Activated naive CD8-positive, alpha-beta T cell treated with anti-CD3 and anti-CD28 coated beads for 36 hours (primary cell): Measurements from ENCODE around the gene GLYR1. TPM values are rescaled to one million over a fixed set of nuclear protein-coding genes. Genes with fewer than 3 reads are reported as not detected.
A peak's percentile ranks its signal among the peaks of the same experiment; 100 is the strongest.

Source experiments
- DNase-seq: peaks from one replicate; pipeline ENCODE4 v3.0.0; 2021
- H3K27ac Mint-ChIP-seq: one replicate; pipeline ENCODE4 v1.8.0; 2022; ENCODE audit warnings: mild to moderate bottlenecking, moderate library complexity, mixed read lengths
- H3K27me3 Mint-ChIP-seq: one replicate; pipeline ENCODE4 v1.8.0; 2022; ENCODE audit warnings: mild to moderate bottlenecking, mixed read lengths
- H3K36me3 Mint-ChIP-seq: one replicate; pipeline ENCODE4 v1.8.0; 2021; ENCODE audit warnings: mild to moderate bottlenecking, mixed read lengths
- H3K4me1 Mint-ChIP-seq: one replicate; pipeline ENCODE4 v1.8.0; 2021; ENCODE audit warnings: mixed read lengths
- H3K4me3 Mint-ChIP-seq: one replicate; pipeline ENCODE4 v1.8.0; 2022; ENCODE audit warnings: mild to moderate bottlenecking, moderate library complexity, mixed read lengths
- H3K9me3 Mint-ChIP-seq: one replicate; pipeline ENCODE4 v1.8.0; 2022; ENCODE audit warnings: mixed read lengths
- total RNA-seq, 2 experiments: library from RNA; stranded (reverse); gene quantifications; one replicate each; pipeline ENCODE4 v1.2.3, GENCODE V29; 2021

GLYR1 gene
- total RNA-seq, 2 experiments from 2014 or later = 89.4 to 90.0 TPM

- Mint-ChIP-seq H3K4me3 (peak overlapping the region; percentile 85), H3K36me3 (no peaks in the 10 kb centered on the region), H3K27ac (peak overlapping the region; percentile 86), H3K4me1 (peaks cover 19% of the 10 kb centered on the region), H3K9me3 (no peaks in the 10 kb centered on the region), H3K27me3 (no peaks in the 10 kb centered on the region)
- no peak for DNase-seq
Measured at GRCh38 chr16:4765511-4766474, 81.3 kb downstream of the GLYR1 start.

DNA sequence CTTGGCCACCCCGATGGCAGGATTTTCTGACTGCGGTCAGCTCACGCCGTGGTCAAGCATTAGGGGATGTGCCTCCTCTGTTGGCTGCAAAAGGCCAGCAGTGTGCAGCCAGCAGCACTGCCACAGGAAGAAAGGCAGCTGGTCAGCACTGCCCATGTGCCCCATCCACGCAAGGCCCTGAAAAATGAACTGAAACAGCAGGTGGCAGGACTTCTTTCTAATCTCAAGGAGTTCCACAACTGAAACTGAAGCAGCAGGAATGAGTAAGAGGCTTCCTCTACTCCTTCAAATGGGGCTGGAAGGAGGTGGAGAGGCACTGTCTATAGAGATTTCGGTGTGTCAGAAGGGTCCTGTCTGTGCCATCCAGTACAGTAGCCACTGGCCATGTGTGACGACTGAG lies 83.3 kb downstream of the GLYR1 start:
- Mint-ChIP-seq H3K27ac (no peak overlapping the region), H3K9me3 (no peaks in the 10 kb centered on the region), H3K4me1 (peaks cover 18% of the 10 kb centered on the region), H3K4me3 (no peak overlapping the region), H3K27me3 (no peaks in the 10 kb centered on the region), H3K36me3 (peaks cover 7% of the 10 kb centered on the region)
- no peak for DNase-seq

DNA sequence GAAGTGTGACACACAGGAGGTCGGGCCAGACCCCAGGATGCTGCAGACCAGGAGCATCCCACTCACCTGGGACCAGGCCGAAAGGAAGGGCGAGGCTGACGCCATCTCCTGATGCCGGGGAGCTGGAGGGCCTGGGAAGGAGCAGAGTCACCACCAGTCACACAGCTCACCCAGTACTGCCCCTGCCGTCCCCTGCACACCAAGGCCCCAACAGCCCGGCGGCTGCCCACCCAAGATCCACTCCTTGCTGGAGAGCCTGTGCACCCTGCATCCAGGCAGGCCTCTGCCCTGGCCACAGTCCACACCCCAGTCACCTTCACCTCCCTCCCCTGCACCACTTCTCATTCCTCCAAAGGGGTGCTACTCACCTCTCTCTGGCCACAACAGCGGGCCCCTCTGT lies 84.9 kb downstream of the GLYR1 start:
- Mint-ChIP-seq H3K9me3 (no peaks in the 10 kb centered on the region), H3K4me1 (peaks cover 8% of the 10 kb centered on the region), H3K36me3 (peaks cover 7% of the 10 kb centered on the region), H3K27ac (no peak overlapping the region), H3K4me3 (no peak overlapping the region), H3K27me3 (no peaks in the 10 kb centered on the region)
- DNase-seq = no peak

DNA sequence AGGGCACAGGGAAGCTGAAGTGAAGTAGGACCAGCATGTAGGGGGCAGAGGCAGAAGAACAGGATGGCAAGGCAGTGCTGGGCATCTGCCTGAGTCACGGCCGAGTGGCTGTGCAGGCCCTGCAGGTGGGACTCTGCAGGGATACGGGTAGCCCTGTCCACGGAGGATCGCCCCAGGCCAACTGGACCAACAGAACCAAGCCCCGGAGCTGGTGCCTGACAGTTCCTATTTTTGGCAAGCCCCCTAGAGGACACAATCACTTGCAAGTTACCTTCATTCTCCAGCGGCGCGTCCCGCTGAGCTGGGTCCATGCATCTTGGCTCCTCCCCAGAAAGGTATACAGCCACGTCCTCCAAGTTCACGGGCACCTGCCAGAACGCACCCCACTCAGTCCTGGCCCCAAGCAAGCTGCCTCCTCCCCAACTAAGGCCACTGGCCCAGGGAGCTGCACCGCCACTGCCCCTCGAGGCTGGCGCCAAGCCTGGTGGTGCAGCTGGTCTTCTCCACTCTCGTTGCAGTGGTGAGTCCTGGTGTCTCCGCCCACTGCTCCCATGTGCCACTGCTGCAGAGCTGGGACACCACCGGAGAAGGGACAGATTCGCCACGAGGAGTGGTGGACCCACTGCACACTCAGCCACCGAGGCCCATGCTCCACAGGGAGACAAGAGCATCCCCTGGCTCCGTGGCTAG lies 86.7 kb downstream of the GLYR1 start:
- H3K4me1 Mint-ChIP-seq = no peaks in the 10 kb centered on the region
- peaks cover 14% of the 10 kb centered on the region for H3K36me3 Mint-ChIP-seq
- no peak overlapping the region for H3K27ac Mint-ChIP-seq
- DNase-seq = no peak
- H3K9me3 Mint-ChIP-seq = no peaks in the 10 kb centered on the region
- no peak overlapping the region for H3K4me3 Mint-ChIP-seq
- no peaks in the 10 kb centered on the region for H3K27me3 Mint-ChIP-seq

- Mint-ChIP-seq H3K4me1 (no peaks in the 10 kb centered on the region), H3K4me3 (no peak overlapping the region), H3K27me3 (no peaks in the 10 kb centered on the region), H3K36me3 (peaks cover 20% of the 10 kb centered on the region), H3K27ac (no peak overlapping the region), H3K9me3 (no peaks in the 10 kb centered on the region)
- no peak for DNase-seq
Measured at GRCh38 chr16:4755687-4756086, 91.4 kb downstream of the GLYR1 start.

DNA sequence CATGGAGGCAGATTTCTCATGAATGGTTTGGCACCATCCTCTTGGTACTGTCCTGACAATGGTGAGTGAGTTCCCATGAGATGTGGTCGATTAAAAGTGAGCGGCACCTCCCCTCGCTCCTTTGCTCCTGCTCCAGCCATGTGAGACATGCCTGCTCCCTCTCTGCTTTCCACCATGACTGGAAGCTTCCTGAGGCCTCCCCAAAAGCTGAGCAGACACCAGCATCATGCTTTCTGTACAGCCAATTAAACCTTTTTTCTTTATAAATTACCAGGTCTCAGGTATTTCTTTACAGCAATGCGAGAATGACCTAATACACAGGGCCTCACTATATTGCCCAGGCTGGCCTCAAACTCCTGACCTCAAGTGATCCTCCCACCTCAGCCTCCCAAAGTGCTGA lies 92.2 kb downstream of the GLYR1 start:
- H3K36me3 Mint-ChIP-seq = peaks cover 18% of the 10 kb centered on the region
- H3K27me3 Mint-ChIP-seq = no peaks in the 10 kb centered on the region
- no peak overlapping the region for H3K4me3 Mint-ChIP-seq
- no peaks in the 10 kb centered on the region for H3K9me3 Mint-ChIP-seq
- no peak for DNase-seq
- H3K4me1 Mint-ChIP-seq = no peaks in the 10 kb centered on the region
- H3K27ac Mint-ChIP-seq = no peak overlapping the region

DNA sequence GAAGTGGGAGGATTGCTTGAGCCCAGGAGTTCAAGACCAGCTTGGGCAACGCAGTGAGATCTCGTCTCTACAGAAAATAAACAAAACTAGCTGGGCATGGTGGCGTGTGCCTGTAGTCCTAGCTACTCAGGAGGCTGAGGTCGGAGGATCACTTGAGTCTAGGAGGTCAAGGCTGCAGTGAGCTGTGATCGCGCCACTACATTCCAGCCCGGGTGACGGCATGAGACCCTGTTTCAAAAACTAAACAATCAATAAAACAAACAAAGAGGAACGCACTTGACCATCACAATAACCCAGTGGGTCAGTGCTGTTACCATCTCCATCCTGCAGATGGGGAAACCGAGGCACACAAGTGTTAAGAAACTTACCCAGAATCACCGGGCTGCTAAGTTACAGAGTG lies 93.9 kb downstream of the GLYR1 start:
- peaks cover 6% of the 10 kb centered on the region for H3K4me1 Mint-ChIP-seq
- peaks cover 15% of the 10 kb centered on the region for H3K36me3 Mint-ChIP-seq
- DNase-seq = no peak
- H3K9me3 Mint-ChIP-seq = no peaks in the 10 kb centered on the region
- H3K4me3 Mint-ChIP-seq = no peak overlapping the region
- no peaks in the 10 kb centered on the region for H3K27me3 Mint-ChIP-seq
- H3K27ac Mint-ChIP-seq = no peak overlapping the region

Other genes with a start within 250 kb of the GLYR1 start
- 10 to 100 TPM; 21.3 to 25.4 TPM for gene UBALD1, start 232.4 kb downstream of the GLYR1 start, total RNA-seq
- gene MGRN1, start 222.5 kb downstream of the GLYR1 start, total RNA-seq = 10 to 100 TPM; 63.7 to 64.3 TPM
- gene NUDT16L1, start 153.7 kb downstream of the GLYR1 start, total RNA-seq = 10 to 100 TPM; 26.5 to 29.1 TPM
- 10 to 100 TPM; 12.1 to 16.1 TPM for gene ANKS3, start 113.0 kb downstream of the GLYR1 start, total RNA-seq
- under 1 TPM; 0.10 to 0.62 TPM for gene DNAAF8, start 112.8 kb downstream of the GLYR1 start, total RNA-seq
- gene ZNF500, start 80.1 kb downstream of the GLYR1 start, total RNA-seq = 1 to 10 TPM; 7.5 to 9.3 TPM
- gene SEPTIN12, start 58.9 kb downstream of the GLYR1 start, total RNA-seq = not detected
- not detected for gene SMIM22, start 51.9 kb downstream of the GLYR1 start, total RNA-seq
- 1 to 10 TPM; 3.0 to 3.2 TPM for gene ROGDI, start 44.7 kb downstream of the GLYR1 start, total RNA-seq
- gene UBN1, start 193 bp upstream of the GLYR1 start, total RNA-seq = 10 to 100 TPM; 30.1 to 30.7 TPM
- gene PPL, start 89.9 kb upstream of the GLYR1 start, total RNA-seq = not detected
- under 1 TPM; 0.04 to 0.10 TPM for gene SEC14L5, start 111.0 kb upstream of the GLYR1 start, total RNA-seq
- 10 to 100 TPM; 14.7 to 16.4 TPM for gene NAGPA, start 186.6 kb upstream of the GLYR1 start, total RNA-seq
- not detected for gene C16orf89, start 218.7 kb upstream of the GLYR1 start, total RNA-seq
- 10 to 100 TPM; 36.1 to 36.8 TPM for gene ALG1, start 224.6 kb upstream of the GLYR1 start, total RNA-seq